ENCODE results near the gene BPIFB6. TPM values are rescaled to one million over a fixed set of nuclear protein-coding genes. Genes with fewer than 3 reads are reported as not detected.

Gene BPIFB6
- total RNA-seq, 1 experiment from 2014 or later: not detected

DNA sequence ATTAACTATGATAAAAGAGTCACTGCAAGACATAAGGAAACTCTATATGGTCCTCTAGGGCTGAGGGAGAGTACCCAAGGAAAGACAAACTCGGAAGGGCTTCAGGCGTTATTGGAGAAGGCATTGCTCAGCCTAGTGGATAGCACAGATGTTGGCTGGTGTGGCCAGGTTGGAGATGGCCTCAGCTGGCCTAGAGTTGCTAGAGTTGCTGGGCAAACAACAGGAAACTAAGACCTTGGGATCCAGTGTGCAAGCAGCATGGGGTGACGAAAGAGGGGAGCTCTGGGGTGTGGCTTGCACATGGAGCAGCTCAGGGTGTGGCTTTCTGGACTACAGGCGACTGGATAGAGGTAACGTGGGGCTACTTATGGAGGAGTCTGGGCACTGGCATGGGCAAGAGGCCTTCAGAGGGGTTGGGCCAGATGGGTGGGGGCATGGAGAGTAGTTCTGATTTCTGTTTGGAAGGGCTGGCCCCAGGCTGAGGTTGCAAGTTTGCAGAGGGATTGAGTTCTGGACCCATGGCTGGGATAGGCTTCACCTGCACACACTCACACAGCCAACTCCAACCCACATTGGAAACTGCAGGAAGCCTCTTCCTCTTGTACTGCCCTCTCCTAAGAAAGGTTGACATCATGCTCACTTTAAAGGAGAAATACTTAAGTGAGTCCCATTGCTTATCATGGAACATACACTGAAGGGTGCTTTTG, 5.2 kb upstream of the BPIFB6 start:
- ATAC-seq: no peak
- no peaks in the 10 kb centered on the region; the same call in 1 of the 2 replicates for H3K4me1 ChIP-seq (ENCODE audit: control insufficient read depth, insufficient read depth, low read length)
- H3K27ac ChIP-seq (ENCODE audit: low read length): no peak overlapping the region
- ChIA-PET POLR2A (no interaction called here), CTCF (interaction anchor here (0.6 kb wide), 1 partner anchor 72 kb away, joined by 5 read pairs; no protein-coding TSS in a partner anchor)
- no peaks in the 10 kb centered on the region for H3K27me3 ChIP-seq (ENCODE audit: control insufficient read depth, insufficient read depth, low read length)
- DNase-seq (ENCODE audit: low read depth, low spot score): no peak
- TF ChIP-seq, protein P1, sequence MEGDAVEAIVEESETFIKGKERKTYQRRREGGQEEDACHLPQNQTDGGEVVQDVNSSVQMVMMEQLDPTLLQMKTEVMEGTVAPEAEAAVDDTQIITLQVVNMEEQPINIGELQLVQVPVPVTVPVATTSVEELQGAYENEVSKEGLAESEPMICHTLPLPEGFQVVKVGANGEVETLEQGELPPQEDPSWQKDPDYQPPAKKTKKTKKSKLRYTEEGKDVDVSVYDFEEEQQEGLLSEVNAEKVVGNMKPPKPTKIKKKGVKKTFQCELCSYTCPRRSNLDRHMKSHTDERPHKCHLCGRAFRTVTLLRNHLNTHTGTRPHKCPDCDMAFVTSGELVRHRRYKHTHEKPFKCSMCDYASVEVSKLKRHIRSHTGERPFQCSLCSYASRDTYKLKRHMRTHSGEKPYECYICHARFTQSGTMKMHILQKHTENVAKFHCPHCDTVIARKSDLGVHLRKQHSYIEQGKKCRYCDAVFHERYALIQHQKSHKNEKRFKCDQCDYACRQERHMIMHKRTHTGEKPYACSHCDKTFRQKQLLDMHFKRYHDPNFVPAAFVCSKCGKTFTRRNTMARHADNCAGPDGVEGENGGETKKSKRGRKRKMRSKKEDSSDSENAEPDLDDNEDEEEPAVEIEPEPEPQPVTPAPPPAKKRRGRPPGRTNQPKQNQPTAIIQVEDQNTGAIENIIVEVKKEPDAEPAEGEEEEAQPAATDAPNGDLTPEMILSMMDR (IDR thresholded peaks at IDR 0.05): no peak
- TF ChIP-seq, protein P2, sequence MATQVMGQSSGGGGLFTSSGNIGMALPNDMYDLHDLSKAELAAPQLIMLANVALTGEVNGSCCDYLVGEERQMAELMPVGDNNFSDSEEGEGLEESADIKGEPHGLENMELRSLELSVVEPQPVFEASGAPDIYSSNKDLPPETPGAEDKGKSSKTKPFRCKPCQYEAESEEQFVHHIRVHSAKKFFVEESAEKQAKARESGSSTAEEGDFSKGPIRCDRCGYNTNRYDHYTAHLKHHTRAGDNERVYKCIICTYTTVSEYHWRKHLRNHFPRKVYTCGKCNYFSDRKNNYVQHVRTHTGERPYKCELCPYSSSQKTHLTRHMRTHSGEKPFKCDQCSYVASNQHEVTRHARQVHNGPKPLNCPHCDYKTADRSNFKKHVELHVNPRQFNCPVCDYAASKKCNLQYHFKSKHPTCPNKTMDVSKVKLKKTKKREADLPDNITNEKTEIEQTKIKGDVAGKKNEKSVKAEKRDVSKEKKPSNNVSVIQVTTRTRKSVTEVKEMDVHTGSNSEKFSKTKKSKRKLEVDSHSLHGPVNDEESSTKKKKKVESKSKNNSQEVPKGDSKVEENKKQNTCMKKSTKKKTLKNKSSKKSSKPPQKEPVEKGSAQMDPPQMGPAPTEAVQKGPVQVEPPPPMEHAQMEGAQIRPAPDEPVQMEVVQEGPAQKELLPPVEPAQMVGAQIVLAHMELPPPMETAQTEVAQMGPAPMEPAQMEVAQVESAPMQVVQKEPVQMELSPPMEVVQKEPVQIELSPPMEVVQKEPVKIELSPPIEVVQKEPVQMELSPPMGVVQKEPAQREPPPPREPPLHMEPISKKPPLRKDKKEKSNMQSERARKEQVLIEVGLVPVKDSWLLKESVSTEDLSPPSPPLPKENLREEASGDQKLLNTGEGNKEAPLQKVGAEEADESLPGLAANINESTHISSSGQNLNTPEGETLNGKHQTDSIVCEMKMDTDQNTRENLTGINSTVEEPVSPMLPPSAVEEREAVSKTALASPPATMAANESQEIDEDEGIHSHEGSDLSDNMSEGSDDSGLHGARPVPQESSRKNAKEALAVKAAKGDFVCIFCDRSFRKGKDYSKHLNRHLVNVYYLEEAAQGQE (IDR thresholded peaks at IDR 0.05; ENCODE audit: insufficient read depth in 1 of 2, low read depth in 2 of 2, low read length in 1 of 2): no peak
- no peak for TF ChIP-seq POLR2AphosphoS5 (IDR thresholded peaks at IDR 0.05; ENCODE audit: low read depth, low read length)
- TF ChIP-seq TCF7L2 (IDR thresholded peaks at IDR 0.05; ENCODE audit: low read depth, low read length): no peak
- no peak for TF ChIP-seq SIN3A (IDR thresholded peaks at IDR 0.05; ENCODE audit: borderline replicate concordance, insufficient read depth, low read depth, low read length)
- BruUV-seq (replicated peaks): no TSS peak
- H3K4me3 ChIP-seq (ENCODE audit: low read depth in 2 of 2, low read length in 2 of 2): no peak overlapping the region
- in situ Hi-C loops (cut with HindIII; ENCODE audit: low pct_unique_long_range_greater_than_20kb, low sequenced_read_pairs): no loop called here
- no peaks in the 10 kb centered on the region for H3K36me3 ChIP-seq (ENCODE audit: control insufficient read depth, insufficient read depth, low read length)
- no peaks in the 10 kb centered on the region for H3K9me3 ChIP-seq (ENCODE audit: control insufficient read depth, insufficient read depth, low read depth, low read length)
- intact Hi-C loops (cut with micrococcal nuclease; ENCODE audit: unreplicated experiment): no loop called here

DNA sequence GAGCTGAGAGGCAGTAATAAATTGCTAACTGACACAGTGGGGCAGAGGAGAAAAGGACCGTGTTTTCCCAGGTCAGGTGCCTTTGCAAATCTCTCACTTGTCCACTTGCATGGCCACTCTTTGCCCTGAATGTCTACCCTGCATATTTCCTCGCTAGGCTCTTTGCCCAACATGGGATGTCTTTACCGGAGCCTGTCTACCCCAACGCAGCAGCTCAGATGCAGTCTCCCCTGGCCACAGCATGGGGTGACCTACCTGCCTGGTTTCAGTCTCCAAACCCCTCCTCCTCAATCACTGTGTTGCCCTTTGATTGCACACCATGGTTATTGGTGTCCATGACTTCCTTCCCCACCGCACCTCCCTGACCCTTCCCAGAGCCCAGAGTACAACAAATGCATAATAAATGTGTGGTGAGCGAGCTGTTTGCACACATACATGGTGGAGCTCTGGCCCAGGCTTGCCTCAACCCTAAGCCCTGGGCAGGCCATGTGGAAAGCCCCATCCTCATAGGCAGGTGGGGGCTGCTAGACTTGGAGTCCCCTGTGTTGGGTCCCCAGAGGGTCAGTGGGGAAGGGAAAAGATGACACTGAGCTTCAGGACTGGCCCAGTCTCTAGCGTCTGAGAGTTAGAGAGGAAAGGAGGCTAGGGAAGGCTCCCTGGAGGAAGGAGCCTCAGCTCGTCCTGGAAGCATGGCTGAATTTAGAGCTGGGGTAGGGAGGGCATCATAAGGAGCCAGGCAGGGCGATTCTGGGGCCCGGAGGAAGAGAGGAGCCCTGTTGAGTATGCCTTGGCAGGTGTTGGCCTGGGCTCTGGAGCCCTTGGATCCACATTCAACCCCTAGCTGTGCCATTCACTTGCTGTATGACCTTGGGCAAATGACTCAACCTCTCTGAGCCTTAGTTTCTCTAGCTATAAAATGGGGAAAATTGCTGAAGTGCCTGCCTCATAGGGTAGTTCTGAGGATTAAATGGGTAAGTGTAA, 4.4 kb upstream of the BPIFB6 start:
- Histone ChIP-seq H3K27ac (ENCODE audit: low read length) (no peak overlapping the region), H3K4me1 (ENCODE audit: control insufficient read depth, insufficient read depth, low read length) (no peaks in the 10 kb centered on the region; the same call in 1 of the 2 replicates), H3K36me3 (ENCODE audit: control insufficient read depth, insufficient read depth, low read length) (no peaks in the 10 kb centered on the region), H3K9me3 (ENCODE audit: control insufficient read depth, insufficient read depth, low read depth, low read length) (no peaks in the 10 kb centered on the region), H3K4me3 (ENCODE audit: low read depth in 2 of 2, low read length in 2 of 2) (no peak overlapping the region), H3K27me3 (ENCODE audit: control insufficient read depth, insufficient read depth, low read length) (no peaks in the 10 kb centered on the region)
- POLR2A ChIA-PET: no interaction called here
- CTCF ChIA-PET: no interaction called here
- intact Hi-C loops (cut with micrococcal nuclease; ENCODE audit: unreplicated experiment): no loop called here
- no TSS peak for BruUV-seq (replicated peaks)
- ATAC-seq: no peak
- in situ Hi-C loops (cut with HindIII; ENCODE audit: low pct_unique_long_range_greater_than_20kb, low sequenced_read_pairs): no loop called here
- DNase-seq (ENCODE audit: low read depth, low spot score): no peak
- TF ChIP-seq TCF7L2 (IDR thresholded peaks at IDR 0.05; ENCODE audit: low read depth, low read length) (no peak), SIN3A (IDR thresholded peaks at IDR 0.05; ENCODE audit: borderline replicate concordance, insufficient read depth, low read depth, low read length) (no peak)
- TF ChIP-seq, protein P1 (IDR thresholded peaks at IDR 0.05): no peak

All from Panc1 (cell line).